Spleen (tissue), 11 donors: Measurements from ENCODE around the gene TCEA2. TPM values are rescaled to one million over a fixed set of nuclear protein-coding genes. Genes with fewer than 3 reads are reported as not detected.

ENCODE experiments used
- DNase-seq: peaks from one replicate; pipeline ENCODE4 v3.0.0-alpha.2; 2020
- H3K27ac ChIP-seq, 8 donors: fragments of 200-600 bp; sonication (generic) in 7 of 8; 1 replicate in 4 of 8; 2 replicates in 4 of 8; pipeline versions ENCODE4 v1.5.0 to v1.8.0; 2016 to 2021; ENCODE audit warnings: inconsistent platforms in 4 of 8, mild to moderate bottlenecking in 4 of 8, moderate library complexity in 1 of 8
- H3K27me3 ChIP-seq, 7 donors: fragments of 200-600 bp; sonication (generic) in 6 of 7; replicated peaks in 1 of 7; 1 replicate in 4 of 7; 2 replicates in 3 of 7; pipeline versions ENCODE4 v1.5.0 to v1.8.0; 2016 to 2021; ENCODE audit warnings: inconsistent platforms in 3 of 7, mild to moderate bottlenecking in 1 of 7
- H3K36me3 ChIP-seq, 6 donors: fragments of 200-600 bp; sonication (generic) in 5 of 6; 1 replicate in 4 of 6; 2 replicates in 2 of 6; pipeline versions ENCODE4 v1.5.0 to v1.8.0; 2016 to 2021; ENCODE audit warnings: inconsistent platforms in 2 of 6
- H3K4me1 ChIP-seq, 6 donors: fragments of 200-600 bp; sonication (generic) in 5 of 6; 1 replicate in 3 of 6; 2 replicates in 3 of 6; pipeline versions ENCODE4 v1.5.0 to v1.8.0; 2016 to 2021; ENCODE audit warnings: inconsistent platforms in 3 of 6
- H3K4me3 ChIP-seq, 8 donors: fragments of 200-600 bp; sonication (generic) in 7 of 8; 1 replicate in 4 of 8; 2 replicates in 4 of 8; pipeline versions ENCODE4 v1.5.0 to v1.8.0; 2016 to 2021; ENCODE audit warnings: inconsistent platforms in 4 of 8, mild to moderate bottlenecking in 4 of 8, moderate library complexity in 2 of 8
- H3K9me3 ChIP-seq, 8 donors: fragments of 200-600 bp; sonication (generic) in 7 of 8; 1 replicate in 4 of 8; 2 replicates in 4 of 8; pipeline versions ENCODE4 v1.5.0 to v1.8.0; 2016 to 2021; ENCODE audit warnings: inconsistent platforms in 4 of 8
- CTCF ChIP-seq, 11 experiments: fragments of 200-600 bp in 7 of 11; fragments of 450-650 bp in 4 of 11; sonication (generic) in 4 of 11; IDR thresholded peaks in 8 of 11; conservative IDR thresholded peaks in 3 of 11; 1 replicate in 7 of 11; 2 replicates in 4 of 11; pipeline versions ENCODE4 v1.4.0 to v1.8.0; 2016 to 2021; ENCODE audit warnings: antibody characterized with exemption in 11 of 11, inconsistent platforms in 4 of 11, mild to moderate bottlenecking in 1 of 11
- POLR2A ChIP-seq, 3 donors: fragments of 450-650 bp; IDR thresholded peaks; one replicate each; pipeline ENCODE4 v1.5.1; 2017; ENCODE audit warnings: antibody characterized with exemption in 3 of 3, mild to moderate bottlenecking in 1 of 3
- POLR2AphosphoS5 ChIP-seq, 3 donors: sonication (generic); formaldehyde crosslinking; IDR thresholded peaks; one replicate each; pipeline ENCODE4 v1.5.1; 2017; ENCODE audit warnings: antibody characterized with exemption in 3 of 3
- WGBS, 5 donors: extraction: QIAGEN DNeasy Blood & Tissue Kit in 3 of 5; methylation state at CpG; one replicate each; pipeline versions ENCODE4 v1.1.5 to v1.1.7; 2013 to 2018; 5-methylcytosine and 5-hydroxymethylcytosine counted together
- intact Hi-C: fragments of 100-400 bp; cut with DNase I; formaldehyde crosslinking; loops from one replicate; pipeline ENCODE4 v1.15.0; 2023; ENCODE audit warnings: low total_unique reads
- polyA plus RNA-seq, 3 donors: library from polyadenylated mRNA; stranded (reverse); fragments of 200-250 nt; gene quantifications; one replicate each; pipeline ENCODE4 v1.2.1, GENCODE V29; 2013
- total RNA-seq, 7 donors: library from RNA; depleted of rRNA in 3 of 7; stranded (reverse); fragments of >200 nt in 3 of 7; fragmentation: NEBNext Ultra II Directional in 4 of 7; extraction: Animal tissue kit (Norgen Biotek cat#: 25700) in 4 of 7; gene quantifications; one replicate each; pipeline versions ENCODE4 v1.1.0 to v1.2.1, GENCODE V29; 2016 to 2021
- donor health status: healthy with polysubstance abuse.
- donor health status: DM: no; HTN: no; CAD: no; lungs with moderate emphysema.
- donor health status: DM: no; HTN: no; CAD: no.
- donor health status: Bipolar disorder and iron deficiency.
- donor health status: healthy.
- donor health status: DM: no; HTN: no; CAD: no.
- donor health status: DM: yes; HTN: yes; CAD: no.

Gene TCEA2
- total and polyA plus RNA-seq, 10 donors: 18.6 to 60.8 (median 43.2) TPM

DNA sequence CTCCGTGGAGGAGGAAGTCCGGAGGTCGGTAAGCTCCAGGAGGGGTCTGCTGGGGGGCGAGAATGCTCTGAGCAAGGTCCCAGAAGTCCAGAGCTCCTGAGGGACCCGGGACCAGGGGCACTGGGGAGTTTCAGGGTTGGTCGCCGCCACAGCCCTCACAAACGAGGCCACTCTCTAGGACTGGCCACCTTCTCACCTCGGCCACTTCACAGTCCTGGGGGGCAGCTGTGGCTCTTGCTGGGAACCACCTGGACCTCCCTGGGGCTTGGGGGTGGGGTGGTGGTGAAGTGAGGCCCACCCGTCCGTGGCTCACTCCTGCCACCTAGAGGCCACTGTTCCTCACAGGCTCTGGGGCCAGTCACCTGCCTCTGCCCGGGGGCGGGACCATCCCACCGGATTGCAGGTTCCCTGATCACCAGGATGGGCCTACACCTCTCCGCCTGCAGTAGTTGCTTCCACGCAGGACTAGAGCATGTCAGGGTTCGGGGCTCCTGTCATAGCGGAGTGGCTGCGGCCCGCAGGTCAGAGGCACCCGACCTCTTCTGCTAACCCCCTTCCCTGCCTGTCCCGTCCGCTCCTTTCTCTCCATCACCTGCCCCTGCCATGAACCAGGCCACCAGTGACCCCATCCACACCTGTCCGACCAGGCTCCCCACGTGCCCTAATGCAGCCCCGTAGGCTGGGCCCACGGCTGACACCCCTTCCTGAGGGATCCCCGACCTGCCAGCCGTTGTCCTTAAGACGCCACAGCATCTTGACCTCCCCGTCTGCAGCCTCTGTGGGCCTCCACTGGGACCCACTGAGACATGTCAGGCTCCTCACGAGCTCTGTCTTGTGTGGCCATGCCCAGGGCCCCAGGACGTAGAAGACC, 5.1 kb upstream of the TCEA2 start:
- peak; percentile 95 for DNase-seq
- intact Hi-C loops: no loop called here
- peak overlapping the region; percentile 67 to 91 (median 85) for H3K27ac ChIP-seq
- 33 to 58% (median 39%) methylated on average over 17 to 33 of the region's 33 CpGs for WGBS, 5 donors
- H3K36me3 ChIP-seq: no peaks in the 10 kb centered on the region
- H3K4me3 ChIP-seq: peak overlapping the region in 6 of 8 donors; percentile 8 to 57 (median 25)
- no peaks in the 10 kb centered on the region for H3K9me3 ChIP-seq
- peaks cover 12 to 70% (median 63%) of the 10 kb centered on the region in 6 donors for H3K4me1 ChIP-seq
- TF ChIP-seq POLR2A (IDR thresholded peaks at IDR 0.05) (no peak), CTCF (IDR thresholded peaks at IDR 0.05 in 8 of 11, conservative IDR thresholded peaks at IDR 0.05 in 3 of 11) (peak; percentile 72 to 96 (median 90)), POLR2AphosphoS5 (IDR thresholded peaks at IDR 0.05) (peak; percentile 32 to 38 (median 37))
- H3K27me3 ChIP-seq: peaks cover 0 to 45% (median 0%) of the 10 kb centered on the region in 7 donors

DNA sequence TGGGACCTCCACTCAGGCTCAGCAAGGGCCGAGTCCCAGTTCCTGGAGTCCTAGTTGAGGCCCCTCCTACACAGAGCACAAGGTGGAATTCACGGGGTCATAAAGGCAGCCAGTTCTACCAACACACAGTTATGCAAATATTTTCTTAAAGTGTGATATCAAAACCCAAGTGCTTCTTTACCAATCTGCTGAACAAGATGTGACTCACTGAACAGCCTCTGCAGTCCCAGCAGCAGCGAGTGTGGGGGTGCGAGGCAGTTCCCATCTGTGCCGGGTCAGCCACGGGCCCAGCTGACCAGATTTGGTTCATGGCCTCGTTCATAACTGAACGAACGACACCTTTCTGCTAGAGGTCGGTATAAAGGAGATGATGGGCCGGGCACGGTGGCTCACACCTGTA, 4.5 kb upstream of the TCEA2 start:
- Histone ChIP-seq H3K4me1 (peaks cover 12 to 68% (median 61%) of the 10 kb centered on the region in 6 donors), H3K27me3 (peaks cover 0 to 38% (median 0%) of the 10 kb centered on the region in 7 donors), H3K9me3 (no peaks in the 10 kb centered on the region), H3K4me3 (peak overlapping the region in 1 of 8 donors; percentile 57), H3K36me3 (no peaks in the 10 kb centered on the region), H3K27ac (peak overlapping the region in 4 of 8 donors; percentile 83 to 91 (median 87))
- TF ChIP-seq POLR2A (IDR thresholded peaks at IDR 0.05) (no peak), CTCF (IDR thresholded peaks at IDR 0.05 in 8 of 11, conservative IDR thresholded peaks at IDR 0.05 in 3 of 11) (no peak), POLR2AphosphoS5 (IDR thresholded peaks at IDR 0.05) (no peak)
- 65 to 84% (median 74%) methylated on average over 12 of the region's 12 CpGs for WGBS, 5 donors
- DNase-seq: no peak
- intact Hi-C loops: no loop called here

- intact Hi-C loops: loop anchor here (5.0 kb wide), 1 partner anchor 80 kb away; the partner anchor contains the start of gene PRPF6
- no peak for TF ChIP-seq POLR2AphosphoS5 (IDR thresholded peaks at IDR 0.05)
- TF ChIP-seq POLR2A (IDR thresholded peaks at IDR 0.05): no peak
- no peak for TF ChIP-seq CTCF (IDR thresholded peaks at IDR 0.05 in 8 of 11, conservative IDR thresholded peaks at IDR 0.05 in 3 of 11)
- Histone ChIP-seq H3K4me1 (peaks cover 25 to 68% (median 63%) of the 10 kb centered on the region in 6 donors), H3K27me3 (peaks cover 0 to 5% (median 0%) of the 10 kb centered on the region in 7 donors), H3K27ac (peak overlapping the region; percentile 55 to 88 (median 82)), H3K4me3 (peak overlapping the region in 7 of 8 donors; percentile 50 to 98 (median 88)), H3K36me3 (no peaks in the 10 kb centered on the region), H3K9me3 (no peaks in the 10 kb centered on the region)
- no peak for DNase-seq
- WGBS, 5 donors: 59 to 69% (median 68%) methylated on average over 3 to 5 of the region's 5 CpGs
These were observed 762 bp upstream of the TCEA2 start for GRCh38 chr20:64062276-64062595.
